Measurements from ENCODE around the gene VCAM1.

Gene VCAM1

DNA sequence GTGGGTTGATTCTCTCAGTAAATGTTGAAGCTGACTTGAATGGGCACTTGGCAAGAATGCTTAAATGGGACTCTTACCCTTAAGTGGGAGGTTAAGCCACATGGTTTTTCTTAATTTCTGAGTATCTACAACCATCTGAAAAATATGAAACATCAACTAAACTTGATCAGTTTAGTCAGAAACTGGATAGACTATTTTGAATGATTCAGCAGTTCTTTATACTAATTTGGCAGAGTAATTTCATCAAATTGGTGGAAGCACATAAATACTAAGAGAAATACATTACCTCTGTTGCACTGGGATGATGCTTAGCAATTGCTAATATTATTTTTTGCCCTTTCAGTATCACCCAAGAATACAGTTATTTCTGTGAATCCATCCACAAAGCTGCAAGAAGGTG is 4.7 kb downstream of the VCAM1 start:
- DNase-seq: no peak

DNA sequence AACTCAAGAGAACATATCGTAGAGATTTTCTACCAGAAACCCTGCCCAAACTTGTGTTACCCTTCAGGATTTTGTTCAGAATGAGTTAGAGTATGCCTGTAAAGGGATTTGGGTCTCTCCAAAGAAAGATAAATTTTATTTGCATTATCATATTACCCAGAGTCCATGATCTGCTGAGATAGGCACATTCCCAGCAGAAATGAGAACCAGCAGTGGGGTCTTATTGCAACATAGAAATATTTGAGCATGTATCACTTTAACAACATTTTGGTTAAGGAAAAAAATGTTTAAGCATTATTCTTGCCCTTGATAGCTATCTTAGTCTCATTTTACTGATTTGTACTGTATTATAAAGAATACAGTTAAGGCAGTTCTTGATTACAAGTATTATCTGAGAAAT is 10.6 kb downstream of the VCAM1 start:
- DNase-seq: no peak

DNA sequence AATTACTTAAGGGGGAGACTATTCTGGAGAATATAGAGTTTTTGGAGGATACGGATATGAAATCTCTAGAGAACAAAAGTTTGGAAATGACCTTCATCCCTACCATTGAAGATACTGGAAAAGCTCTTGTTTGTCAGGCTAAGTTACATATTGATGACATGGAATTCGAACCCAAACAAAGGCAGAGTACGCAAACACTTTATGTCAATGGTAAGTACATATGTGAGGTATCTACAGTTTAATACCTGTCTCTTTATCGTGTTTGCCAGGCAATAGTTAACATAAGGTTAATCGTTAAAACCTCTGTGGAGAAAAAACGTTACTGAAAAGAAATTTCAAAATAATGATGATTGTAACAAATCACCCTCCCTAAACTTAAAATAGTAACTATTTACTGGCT is 11.8 kb downstream of the VCAM1 start:
- no peak for DNase-seq

DNA sequence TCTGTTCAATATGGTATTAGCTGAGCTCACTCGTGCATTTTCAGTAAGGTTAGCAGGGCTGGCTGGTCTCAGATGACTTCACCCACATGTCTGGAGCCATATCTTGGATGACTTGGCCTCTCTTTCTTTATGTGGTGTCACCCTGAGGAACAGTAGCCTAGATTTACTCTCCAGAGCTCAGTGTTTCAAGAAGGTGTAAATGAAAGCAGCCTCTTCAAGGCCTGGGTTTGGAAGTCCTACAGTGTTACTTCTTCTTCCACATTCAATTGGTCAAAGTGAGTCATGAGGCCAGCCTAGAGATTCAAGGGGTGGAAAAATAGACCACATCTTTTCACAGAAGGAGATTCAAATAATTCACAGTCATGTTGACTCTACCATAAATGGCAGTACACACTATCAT is 12.2 kb downstream of the VCAM1 start:
- DNase-seq: no peak

DNA sequence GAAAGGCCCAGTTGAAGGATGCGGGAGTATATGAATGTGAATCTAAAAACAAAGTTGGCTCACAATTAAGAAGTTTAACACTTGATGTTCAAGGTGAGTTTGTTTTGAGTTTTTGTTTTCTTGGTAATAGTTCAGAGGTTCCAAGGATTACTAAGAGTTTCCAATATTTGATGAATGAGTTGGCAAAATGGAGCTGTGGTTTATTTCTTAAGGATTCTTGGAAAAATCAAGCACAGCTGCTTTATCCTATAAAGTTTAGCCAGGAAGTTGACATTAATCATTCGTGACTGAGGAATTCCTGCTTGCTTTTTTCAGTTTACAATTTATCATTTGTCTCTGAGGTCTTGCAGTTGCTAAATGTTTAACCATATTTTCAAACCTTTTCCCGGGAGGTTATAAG is 15.1 kb downstream of the VCAM1 start:
- DNase-seq: no peak

DNA sequence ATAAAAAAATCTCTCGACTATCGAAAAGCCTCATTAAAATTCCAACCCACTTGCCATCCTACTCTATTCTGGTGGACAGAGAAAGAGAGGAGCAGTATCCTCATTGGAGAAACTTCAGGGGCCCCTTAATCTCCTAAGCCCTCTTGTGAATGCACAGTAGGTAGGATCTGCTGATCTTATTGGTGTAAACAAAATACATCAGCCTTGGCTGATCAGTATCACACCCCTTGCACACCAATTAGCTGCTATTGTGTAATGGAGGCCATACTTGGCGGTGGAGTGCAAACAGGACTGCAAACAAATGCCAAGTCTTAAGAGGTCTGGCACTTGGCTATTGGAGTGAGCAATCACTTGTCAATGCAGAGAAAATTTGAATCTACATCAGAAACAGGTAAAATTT is 15.7 kb downstream of the VCAM1 start:
- DNase-seq: no peak

DNA sequence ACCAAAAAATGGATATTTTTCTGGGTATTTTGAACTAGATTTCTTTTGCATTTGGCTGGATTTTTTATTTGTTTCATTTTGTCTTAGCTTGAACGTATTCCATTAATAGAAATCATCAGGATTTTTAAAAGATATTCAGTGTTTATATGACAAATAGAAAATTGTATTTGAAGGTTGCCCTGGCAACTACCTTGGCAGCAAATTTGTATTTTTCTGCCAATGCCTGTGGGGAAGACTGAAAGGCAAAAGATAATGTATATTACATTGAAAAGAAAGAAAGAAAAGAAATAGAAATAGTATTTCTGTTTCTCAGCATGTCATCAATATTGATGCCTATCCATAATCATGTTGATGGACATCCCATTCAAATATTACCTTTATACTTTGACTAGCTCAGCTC is 16.8 kb downstream of the VCAM1 start:
- no peak for DNase-seq

DNA sequence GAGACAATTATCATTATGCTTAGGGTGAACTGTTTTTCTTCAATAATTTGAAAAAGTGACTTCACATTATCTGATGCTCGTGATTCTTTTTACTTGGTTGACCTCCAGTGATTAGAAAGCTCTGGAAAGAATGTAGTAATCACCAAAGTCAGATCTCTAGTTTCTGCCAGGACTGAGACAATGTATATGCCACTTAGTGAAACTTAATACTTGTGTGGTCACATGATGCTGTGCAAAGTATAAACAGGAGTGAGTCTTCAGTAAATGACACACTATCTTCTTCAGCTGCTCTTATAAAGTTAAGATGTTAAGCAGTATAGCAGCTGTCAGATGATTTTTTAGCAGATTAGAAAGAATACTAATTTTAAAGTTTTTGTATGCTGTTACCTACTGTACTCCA is 17.2 kb downstream of the VCAM1 start:
- no peak for DNase-seq

DNA sequence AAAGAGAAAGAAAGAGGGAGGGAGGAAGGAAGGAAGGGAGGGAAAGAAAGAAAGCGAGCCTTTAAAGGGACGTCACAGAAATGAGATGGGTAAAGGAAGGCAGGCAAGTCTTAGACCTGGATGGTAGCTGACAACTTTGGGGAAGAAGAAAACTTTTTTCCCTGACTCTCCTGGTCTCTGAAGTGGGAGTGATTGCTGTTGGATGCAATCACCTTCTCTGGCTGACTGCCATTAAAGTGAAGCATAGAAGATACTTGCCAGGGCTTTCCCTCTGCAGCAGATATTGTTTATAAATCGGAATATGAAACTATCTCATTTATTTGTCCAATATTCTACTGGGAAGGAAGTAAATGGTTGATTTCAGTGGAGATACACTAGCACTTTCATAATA is 27.0 kb downstream of the VCAM1 start:
- no peak for DNase-seq

DNA sequence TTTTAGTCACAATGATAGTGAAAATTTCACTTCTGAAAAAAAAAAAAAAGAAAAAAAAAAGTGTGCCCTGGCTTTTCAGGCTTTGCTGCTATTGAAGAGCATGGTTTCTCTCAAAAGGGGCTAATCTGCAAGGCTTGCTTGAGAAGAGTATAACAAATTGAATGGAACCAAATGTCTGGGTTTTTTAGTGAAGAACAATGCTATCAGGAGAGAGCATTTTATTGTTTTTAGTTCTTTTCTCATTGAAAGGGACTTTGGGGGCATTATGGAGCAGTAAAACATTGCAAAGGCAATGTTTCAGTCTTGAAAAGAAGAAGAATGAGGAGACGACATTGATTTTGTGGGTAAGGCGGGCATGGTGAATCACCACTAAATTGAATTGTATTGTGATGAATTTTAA is 28.2 kb downstream of the VCAM1 start:
- no peak for DNase-seq

DNA sequence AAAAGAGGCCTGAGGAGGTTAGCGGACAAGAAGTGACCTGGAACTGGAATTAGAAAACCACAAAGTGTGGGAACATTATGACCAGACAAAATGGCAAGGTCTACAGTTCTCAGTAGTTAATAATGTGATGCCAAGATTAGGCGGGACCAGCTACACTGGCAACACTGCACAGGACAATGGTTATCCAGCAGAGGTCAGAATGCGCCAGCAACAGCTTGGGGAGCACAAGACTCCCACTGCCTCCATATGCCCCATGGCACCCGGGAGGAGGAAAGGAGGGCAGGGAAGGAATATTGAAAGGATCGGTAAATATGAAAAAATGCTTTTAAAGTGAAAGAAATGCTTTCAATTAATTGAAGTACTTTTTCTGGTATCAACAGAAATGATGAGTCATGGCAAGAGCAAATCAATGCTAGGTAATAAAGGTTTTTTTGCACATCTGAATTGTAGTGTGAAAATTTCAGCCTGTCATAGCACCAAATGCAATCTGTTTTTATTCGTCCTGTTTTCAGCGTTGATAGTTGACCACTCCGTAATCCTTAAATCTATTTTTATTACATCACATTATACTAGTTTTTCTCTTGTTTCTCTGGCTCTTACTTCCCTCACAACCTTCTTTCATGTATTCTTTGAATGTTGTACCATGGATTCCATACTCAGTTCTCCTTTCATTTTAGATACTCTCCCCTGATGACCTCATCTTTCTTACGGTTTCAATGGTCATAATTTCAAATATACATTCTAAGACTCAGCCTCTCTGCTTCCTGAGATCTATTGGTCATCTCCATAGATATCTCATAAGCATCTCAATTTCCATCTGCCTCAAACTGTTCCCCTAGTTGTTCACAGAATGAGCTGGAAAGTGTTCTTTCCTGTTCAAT is 30.7 kb downstream of the VCAM1 start:
- DNase-seq: no peak

DNA sequence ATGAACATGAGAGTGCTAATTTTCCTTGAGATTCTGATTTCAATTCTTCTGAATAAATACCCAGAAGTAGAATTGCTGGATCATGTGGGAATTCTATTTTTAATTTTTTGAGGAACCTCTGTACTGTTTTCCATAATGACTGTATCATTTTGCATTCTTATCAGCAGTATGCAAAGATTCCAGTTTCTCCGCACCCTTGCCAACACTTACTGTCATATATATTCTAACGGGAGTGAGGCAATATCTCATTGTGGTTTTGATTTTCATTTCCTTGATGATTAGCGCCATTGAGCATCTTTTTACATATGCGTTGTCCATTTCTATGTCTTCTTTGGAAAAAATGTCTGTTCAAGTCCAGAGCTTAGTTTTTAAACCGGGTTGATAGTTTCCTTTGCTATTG is 33.2 kb downstream of the VCAM1 start:
- DNase-seq: no peak

DNA sequence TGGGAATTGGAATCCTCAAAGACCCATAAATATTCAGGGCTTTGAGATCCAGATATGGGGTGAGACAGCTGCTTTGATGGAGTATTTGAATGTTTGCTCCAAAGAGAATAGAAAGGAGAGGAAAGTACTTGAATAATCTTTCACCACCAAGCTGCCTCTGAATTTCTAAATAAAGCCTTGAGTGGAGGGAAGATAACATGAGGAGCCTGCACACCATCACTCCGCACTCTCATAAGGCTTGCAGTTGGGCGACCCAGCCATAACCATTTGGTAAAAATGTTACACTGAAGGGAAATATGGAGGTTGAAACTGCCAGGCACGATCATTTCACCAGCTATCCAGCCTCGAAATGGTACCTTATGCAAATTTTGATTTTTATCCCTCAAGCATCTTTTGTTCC is 38.4 kb downstream of the VCAM1 start:
- no peak for DNase-seq

DNA sequence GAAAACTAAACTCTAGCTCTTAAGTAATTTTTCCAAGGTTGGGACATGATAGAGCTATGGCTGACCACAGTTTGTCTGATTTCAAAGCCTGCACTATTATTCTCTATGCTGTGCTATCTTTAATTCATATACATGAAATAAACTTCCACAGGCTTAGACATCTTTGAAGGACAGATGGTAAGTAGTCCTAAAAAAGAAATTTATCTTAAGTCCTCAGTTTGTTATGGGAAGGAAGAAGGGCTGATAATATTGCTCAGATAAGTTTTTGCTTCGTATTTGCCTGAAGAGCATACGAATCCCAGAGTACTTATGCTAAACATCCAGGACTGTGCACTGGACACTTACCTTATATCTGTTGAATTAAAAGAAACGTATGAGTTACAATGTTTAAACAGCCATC is 39.6 kb downstream of the VCAM1 start:
- no peak for DNase-seq

DNA sequence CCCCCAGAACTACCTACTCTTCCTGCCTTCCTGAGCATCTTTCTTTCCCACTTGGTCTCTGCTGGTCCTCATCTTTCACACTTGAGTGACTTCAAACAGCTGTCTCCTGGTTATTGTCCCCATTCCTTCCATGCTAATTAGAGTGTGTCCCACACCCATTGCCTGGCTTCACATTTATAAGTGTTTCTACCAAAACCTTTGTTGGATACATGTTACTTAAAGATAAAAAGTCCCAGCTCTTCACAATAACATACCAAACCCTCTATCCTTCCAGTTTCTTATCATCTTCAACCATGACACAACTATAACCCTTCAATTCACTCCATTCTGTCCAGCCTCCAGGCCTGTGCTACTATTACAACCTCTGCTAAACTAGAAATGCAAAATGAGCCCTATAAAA is 41.0 kb downstream of the VCAM1 start:
- no peak for DNase-seq

DNA sequence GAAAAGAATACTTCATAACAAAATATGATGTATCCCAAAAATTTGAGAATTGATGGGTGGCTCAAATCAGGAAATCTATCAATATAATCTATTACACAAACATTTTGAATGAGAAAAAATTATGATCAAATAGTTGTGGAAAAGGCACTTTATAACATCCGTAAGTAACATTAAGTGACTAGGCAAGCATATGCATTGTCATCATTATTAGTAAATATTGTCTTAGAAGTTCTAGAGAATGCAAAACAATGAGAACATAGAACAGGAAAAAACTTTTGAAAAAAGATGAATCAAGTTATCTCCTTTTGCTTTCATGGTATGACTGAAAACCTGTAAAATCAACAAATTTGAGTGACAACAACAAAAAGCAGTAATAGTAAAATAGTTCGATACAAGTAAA is 42.9 kb downstream of the VCAM1 start:
- no peak for DNase-seq

DNA sequence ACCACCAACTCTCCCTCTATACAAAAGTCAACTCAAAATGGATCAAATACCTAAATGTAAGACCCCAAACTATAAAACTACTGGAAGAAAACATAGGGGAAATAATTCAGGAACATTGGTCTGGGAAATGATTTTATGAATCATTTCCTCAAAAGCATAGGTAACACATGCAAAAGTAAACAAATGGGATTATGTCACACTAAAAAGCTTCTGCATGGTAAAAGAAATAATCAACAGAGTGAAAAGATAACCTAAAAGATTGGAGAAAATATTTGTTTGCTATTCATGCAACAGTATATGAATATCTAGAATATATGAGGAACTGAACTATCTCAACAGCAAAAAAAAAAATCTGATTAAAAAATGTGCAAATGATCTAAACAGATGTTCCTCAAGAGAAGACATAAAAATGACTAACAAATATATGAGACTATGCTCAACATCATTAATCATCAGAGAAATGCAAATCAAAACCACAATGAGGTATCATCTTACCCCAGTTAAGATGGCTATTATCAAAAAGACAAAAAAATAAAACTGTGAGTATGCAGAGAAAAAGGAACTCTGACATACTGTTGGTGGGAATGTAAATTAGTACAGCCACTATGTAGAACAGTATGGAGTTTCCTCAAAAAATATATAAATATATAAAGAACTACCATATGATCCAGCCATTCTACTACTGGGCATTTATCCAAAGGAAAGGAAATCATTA is 47.8 kb downstream of the VCAM1 start:
- no peak for DNase-seq

DNA sequence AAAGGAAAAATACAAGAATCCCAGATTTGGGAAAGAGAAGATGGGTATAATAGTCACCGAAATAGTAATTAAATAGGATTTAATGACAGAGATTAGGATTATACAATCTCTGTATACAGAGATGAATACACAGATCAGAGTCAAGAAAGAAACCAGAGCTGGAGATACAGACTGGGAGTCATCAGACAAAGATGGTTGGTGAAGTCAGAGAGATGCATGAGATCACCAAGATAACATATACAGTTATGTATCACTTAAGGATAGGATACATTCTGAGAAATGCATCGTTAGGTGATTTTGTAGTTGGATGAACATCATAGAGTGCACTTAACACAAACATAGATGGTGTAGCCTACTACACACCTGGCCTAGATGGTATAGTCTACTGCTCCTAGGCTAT is 49.8 kb downstream of the VCAM1 start:
- no peak for DNase-seq

DNA sequence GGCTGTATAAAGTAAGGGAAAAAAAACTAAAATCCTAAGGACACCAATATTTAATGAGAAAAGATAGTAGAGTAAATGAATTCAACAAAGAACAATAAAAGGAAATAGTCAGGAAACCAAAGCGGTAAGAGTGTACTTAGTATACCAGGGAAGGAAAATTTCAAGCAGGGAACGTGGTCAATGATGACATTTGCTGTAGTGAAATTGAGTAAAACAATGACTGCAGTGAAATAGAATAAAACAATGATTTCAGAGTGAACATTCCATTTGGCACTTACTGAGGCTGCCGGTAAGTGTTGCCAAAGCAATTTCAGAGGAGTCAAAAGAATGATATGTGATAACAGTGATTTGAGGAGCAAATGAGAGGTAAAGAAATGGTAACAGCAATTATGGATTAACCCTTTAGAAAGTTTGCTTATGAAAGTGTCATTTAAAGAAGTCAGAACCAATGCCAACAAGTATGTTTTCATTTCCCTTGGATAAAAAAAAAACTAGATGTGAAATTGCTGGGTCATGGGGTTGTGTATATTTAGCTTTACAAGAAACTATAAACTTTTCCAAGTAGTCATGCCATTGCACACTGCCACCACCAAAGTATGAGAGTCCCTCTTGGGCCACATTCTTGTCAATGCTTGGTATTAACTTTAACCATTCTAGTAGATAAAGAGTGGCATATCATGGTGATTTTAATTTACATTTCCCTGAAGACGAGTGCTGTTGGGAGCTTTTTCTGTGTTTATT is 50.5 kb downstream of the VCAM1 start:
- DNase-seq: no peak

DNA sequence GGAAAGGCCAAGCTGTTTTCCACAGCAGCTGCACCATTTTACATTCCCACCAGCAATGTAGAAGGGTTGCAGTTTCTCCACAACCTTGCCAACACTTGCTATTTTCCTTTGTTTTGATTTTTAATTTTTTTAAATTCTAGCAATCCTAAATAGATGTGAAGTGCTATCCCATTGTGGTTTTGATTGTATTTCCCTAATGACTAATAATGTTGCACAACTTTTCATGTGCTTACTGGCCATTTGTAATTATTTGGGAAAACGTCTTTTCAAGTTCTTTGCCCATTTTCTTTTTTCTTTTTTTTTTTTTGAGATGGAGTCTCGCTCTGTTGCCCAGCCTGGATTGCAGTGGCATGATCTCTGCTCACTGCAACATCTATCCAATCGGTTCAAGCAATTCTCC is 53.9 kb downstream of the VCAM1 start:
- DNase-seq: no peak

DNA sequence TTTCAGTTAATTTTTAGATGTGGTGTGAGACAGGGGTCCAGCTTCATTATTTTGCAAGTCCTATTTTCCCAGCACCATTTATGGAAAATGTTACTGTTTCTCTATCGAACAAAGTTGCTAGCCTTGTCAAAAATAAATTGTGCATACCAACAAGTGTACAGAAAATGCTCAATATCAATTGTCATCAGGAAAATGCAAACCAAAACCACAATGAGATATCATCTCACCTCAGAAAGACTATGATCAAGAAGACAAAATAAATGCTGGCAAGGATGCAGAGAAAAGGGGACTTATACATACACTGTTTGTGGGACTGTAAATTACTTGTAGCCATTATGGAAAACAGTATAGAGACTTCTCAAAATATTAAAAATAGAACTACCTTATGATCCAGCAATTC is 54.8 kb downstream of the VCAM1 start:
- DNase-seq: no peak

DNA sequence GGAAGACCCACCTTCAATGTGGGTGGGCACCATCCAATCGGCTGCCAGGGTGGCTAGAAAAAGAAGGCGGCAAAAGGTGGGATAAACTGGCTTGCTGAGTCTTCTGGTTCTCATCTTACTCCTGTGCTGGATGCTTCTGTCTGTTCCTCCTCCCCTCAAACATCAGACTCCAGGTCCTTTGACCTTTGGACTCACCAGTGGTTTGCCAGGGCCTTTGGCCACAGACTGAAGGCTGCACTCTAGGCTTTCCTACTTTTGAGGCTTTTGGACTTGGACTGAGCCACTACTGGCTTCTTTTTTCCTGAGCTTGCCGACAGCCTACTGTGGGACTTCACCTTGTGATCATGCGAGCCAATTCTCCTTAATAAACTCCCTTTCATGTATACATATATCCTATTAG is 55.9 kb downstream of the VCAM1 start:
- DNase-seq: no peak

DNA sequence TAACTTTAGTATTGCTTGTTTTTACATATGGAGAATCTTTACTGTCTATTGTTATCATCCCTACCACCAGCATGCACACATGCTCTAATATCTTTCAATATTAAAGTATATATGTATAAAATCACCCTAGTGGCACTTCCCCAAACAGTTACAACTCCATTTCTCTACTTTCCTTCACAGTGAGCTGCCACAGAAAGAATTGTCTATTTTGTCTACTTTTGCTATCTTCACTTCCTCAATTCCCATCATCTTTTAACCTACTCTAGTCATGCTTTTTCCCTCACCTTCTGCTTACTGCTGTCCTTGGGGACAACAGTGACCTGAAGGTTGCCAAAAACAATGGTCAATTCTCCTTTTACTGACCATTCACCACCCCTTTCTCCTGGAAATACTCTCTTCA is 59.2 kb downstream of the VCAM1 start:
- DNase-seq: no peak

DNA sequence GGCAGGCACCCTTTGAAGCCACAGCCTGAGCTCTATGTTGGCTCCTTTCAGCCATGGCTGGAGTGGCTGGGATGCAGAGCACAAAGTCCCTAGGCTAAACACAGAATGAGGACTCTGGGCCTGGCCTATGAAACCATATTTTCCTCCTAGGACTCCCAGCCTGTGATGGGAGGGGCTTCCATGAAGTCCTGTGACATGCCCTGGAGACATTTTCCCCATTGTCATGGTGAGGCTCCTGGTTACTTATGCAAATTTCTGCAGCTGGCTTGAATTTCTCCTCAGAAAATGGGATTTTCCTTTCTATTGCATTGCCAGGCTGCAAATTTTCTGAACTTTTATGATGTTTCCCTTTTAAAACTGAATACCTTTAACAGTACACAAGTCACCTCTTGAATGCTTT is 61.3 kb downstream of the VCAM1 start:
- no peak for DNase-seq

All from Kasumi-1 (cell line).